Right lung (tissue), 5 donors: ENCODE data around the gene APP. TPM values are rescaled to one million over a fixed set of nuclear protein-coding genes. Genes with fewer than 3 reads are reported as not detected.

ENCODE experiments used
- DNase-seq, 2 donors: peaks; one replicate each; pipeline ENCODE4 v3.0.0-alpha.2; 2013
- polyA plus RNA-seq, 5 donors: library from polyadenylated mRNA; unstranded; fragments of 120-200 nt; gene quantifications; one replicate each; pipeline versions ENCODE4 v1.2.1 to v1.2.3, GENCODE V29; 2013; ENCODE audit warnings: inconsistent platforms in 1 of 5, low replicate concordance in 1 of 5; ENCODE audit not compliant: insufficient read length in 5 of 5, insufficient read depth in 1 of 5

APP gene
- polyA plus RNA-seq, 5 donors: 524 to 664 (median 583) TPM

GRCh38 chr21:26070121-26070520, 100.4 kb downstream of the APP start:
- no peak for DNase-seq

GRCh38 chr21:26068776-26069175, 101.8 kb downstream of the APP start:
- DNase-seq: no peak

- DNase-seq: no peak
Observed at GRCh38 chr21:26067836-26068594, 102.6 kb downstream of the APP start.

GRCh38 chr21:26064506-26064905, 106.1 kb downstream of the APP start:
- DNase-seq: no peak

GRCh38 chr21:26061437-26061836, 109.1 kb downstream of the APP start:
- peak; percentile 21 to 35 for DNase-seq

GRCh38 chr21:26060335-26061115, 110.0 kb downstream of the APP start:
- DNase-seq: no peak

- no peak for DNase-seq
Observed at GRCh38 chr21:26057477-26058170, 112.9 kb downstream of the APP start.

- DNase-seq: no peak
Observed at GRCh38 chr21:26055841-26056264, 114.7 kb downstream of the APP start.

- no peak for DNase-seq
Observed at GRCh38 chr21:26055010-26055409, 115.6 kb downstream of the APP start.

GRCh38 chr21:26052057-26052456, 118.5 kb downstream of the APP start:
- no peak for DNase-seq

- no peak for DNase-seq
Observed at GRCh38 chr21:26050857-26051256, 119.7 kb downstream of the APP start.

GRCh38 chr21:26049803-26050202, 120.8 kb downstream of the APP start:
- DNase-seq: no peak

- DNase-seq: no peak
Observed at GRCh38 chr21:26047279-26047967, 123.1 kb downstream of the APP start.

- DNase-seq: no peak
Observed at GRCh38 chr21:26043891-26044290, 126.7 kb downstream of the APP start.

- DNase-seq: no peak
Observed at GRCh38 chr21:26042181-26042876, 128.2 kb downstream of the APP start.

- DNase-seq: no peak
Observed at GRCh38 chr21:26041431-26042180, 129.0 kb downstream of the APP start.

GRCh38 chr21:26036916-26037315, 133.7 kb downstream of the APP start:
- DNase-seq: no peak

GRCh38 chr21:26032263-26032662, 138.3 kb downstream of the APP start:
- DNase-seq: no peak

GRCh38 chr21:26028183-26028582, 142.4 kb downstream of the APP start:
- no peak for DNase-seq

GRCh38 chr21:26027696-26028095, 142.9 kb downstream of the APP start:
- DNase-seq: no peak
